Thoracic aorta (tissue), 2 donors: ENCODE results near the gene PCDH9. TPM values are rescaled to one million over a fixed set of nuclear protein-coding genes. Genes with fewer than 3 reads are reported as not detected.

Experiments
- ATAC-seq: fragments of 150-250 bp; one replicate; pipeline ENCODE4 v1.8.0; 2017; ENCODE audit warnings: low read depth; ENCODE audit not compliant: insufficient number of reproducible peaks, low FRiP score
- DNase-seq: peaks from one replicate; pipeline ENCODE4 v3.0.0-alpha.2; 2020; ENCODE audit warnings: low spot score
- H3K27ac ChIP-seq, 2 donors: fragments of 200-600 bp; sonication (generic); 1 replicate in 1 of 2; 2 replicates in 1 of 2; pipeline ENCODE4 v1.5.1; 2016; ENCODE audit warnings: mild to moderate bottlenecking in 2 of 2, moderate library complexity in 2 of 2
- H3K27me3 ChIP-seq: fragments of 200-600 bp; sonication (generic); replicated peaks from 2 replicates; pipeline ENCODE4 v1.6.0; 2016; ENCODE audit warnings: mild to moderate bottlenecking; ENCODE audit not compliant: insufficient read depth
- H3K36me3 ChIP-seq: fragments of 200-600 bp; sonication (generic); one replicate; pipeline ENCODE4 v1.5.1; 2016
- H3K4me1 ChIP-seq, 2 donors: fragments of 200-600 bp; sonication (generic); 1 replicate in 1 of 2; 2 replicates in 1 of 2; pipeline versions ENCODE4 v1.5.1 to v1.6.0; 2016; ENCODE audit warnings: low read depth in 2 of 2, mild to moderate bottlenecking in 1 of 2; ENCODE audit not compliant: control insufficient read depth in 1 of 2
- H3K4me3 ChIP-seq: fragments of 200-600 bp; sonication (generic); 2 replicates; pipeline ENCODE4 v1.5.1; 2016; ENCODE audit warnings: mild to moderate bottlenecking
- H3K9me3 ChIP-seq: fragments of 200-600 bp; sonication (generic); 2 replicates; pipeline ENCODE4 v1.5.1; 2016
- CTCF ChIP-seq: fragments of 200-600 bp; sonication (generic); IDR thresholded peaks from one replicate; pipeline ENCODE4 v1.5.1; 2019; ENCODE audit warnings: antibody characterized with exemption
- total RNA-seq, 2 donors: library from RNA; depleted of rRNA; stranded (reverse); fragments of >200 nt; gene quantifications; one replicate each; pipeline versions ENCODE4 v1.1.0 to v1.2.3, GENCODE V29; 2016

PCDH9 gene
- total RNA-seq, 2 donors from 2014 or later = 12.3 to 15.3 TPM

- Histone ChIP-seq H3K36me3 (no peaks in the 10 kb centered on the region), H3K4me1 (no peaks in the 10 kb centered on the region), H3K27me3 (no peaks in the 10 kb centered on the region), H3K9me3 (no peaks in the 10 kb centered on the region), H3K4me3 (no peak overlapping the region), H3K27ac (no peak overlapping the region)
- DNase-seq (no peak), ATAC-seq (no peak)
- TF ChIP-seq CTCF = no peak
Observed at GRCh38 chr13:66659286-66659685, 570.9 kb downstream of the PCDH9 start.

DNA sequence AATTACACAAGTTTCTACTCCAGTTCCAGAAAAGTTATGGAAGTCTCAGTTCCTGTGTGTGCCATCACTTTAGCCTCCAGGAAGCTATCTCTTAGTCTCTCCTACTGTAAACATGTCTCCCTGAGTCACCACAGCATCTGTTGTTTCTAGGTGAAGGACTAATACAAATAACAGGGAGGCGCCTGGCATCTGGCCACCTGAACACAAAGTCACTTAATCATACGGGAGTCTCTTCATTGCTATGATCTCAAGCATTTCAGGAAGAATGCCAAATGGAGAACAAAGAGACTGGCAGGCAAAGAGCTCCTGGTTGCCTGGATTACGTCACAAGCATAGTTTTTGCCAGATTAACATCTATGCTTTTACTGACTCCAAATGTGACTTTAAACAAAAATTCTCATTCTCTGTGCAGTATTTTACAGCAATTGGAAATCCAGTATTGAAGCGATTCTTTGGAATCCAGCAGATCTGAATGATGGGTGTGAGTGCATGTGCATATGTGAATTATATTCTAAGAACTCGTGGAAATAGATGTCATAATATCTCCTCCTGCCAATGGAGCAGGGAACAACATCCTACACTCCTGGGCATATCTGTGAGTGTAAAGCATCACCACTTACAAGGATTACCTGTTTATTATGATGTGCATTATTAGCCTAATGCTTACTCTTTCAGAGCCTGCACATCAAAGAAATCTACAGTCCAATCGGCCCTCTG is 572.8 kb downstream of the PCDH9 start:
- H3K4me3 ChIP-seq = no peak overlapping the region
- no peaks in the 10 kb centered on the region for H3K36me3 ChIP-seq
- DNase-seq (no peak), ATAC-seq (no peak)
- no peaks in the 10 kb centered on the region for H3K27me3 ChIP-seq
- H3K4me1 ChIP-seq = no peaks in the 10 kb centered on the region
- no peaks in the 10 kb centered on the region for H3K9me3 ChIP-seq
- TF ChIP-seq CTCF = no peak
- no peak overlapping the region for H3K27ac ChIP-seq

GRCh38 chr13:66655847-66656454 is 574.2 kb downstream of the PCDH9 start:
- Histone ChIP-seq H3K4me1 (no peaks in the 10 kb centered on the region), H3K27ac (no peak overlapping the region), H3K9me3 (no peaks in the 10 kb centered on the region), H3K4me3 (no peak overlapping the region), H3K27me3 (no peaks in the 10 kb centered on the region), H3K36me3 (no peaks in the 10 kb centered on the region)
- TF ChIP-seq CTCF = no peak
- ATAC-seq (no peak), DNase-seq (no peak)

DNA sequence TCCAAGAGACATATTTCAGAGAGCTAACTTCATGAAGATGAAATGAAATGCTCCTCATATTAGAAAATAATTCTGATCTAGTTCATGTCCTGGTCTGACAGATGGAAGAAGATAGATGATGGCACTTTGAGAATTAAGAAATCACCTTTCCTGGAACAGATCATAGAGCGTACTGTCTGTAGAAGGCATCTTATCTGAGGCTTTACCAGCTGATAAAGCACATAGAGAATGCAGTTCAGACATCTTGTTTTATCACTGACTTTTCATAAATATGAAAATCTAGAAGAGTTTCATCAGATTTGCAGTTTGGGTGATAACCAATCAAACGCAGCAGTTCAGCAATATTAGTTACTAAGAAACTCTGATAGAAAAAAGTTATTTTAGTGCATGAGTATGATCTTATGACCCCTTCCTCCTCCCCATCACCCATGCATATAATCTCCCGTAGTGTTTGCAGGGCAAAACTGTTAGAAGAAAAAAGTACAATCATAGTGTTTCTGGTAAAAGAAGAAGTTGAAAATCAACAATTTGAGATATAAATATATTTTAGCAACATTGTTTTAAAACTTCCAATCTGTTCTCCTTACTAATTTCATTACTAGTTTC is 585.2 kb downstream of the PCDH9 start:
- DNase-seq (no peak), ATAC-seq (no peak)
- H3K4me1 ChIP-seq = no peaks in the 10 kb centered on the region
- H3K27ac ChIP-seq = no peak overlapping the region
- no peak for TF ChIP-seq CTCF
- H3K27me3 ChIP-seq = no peaks in the 10 kb centered on the region
- H3K9me3 ChIP-seq = no peaks in the 10 kb centered on the region
- no peak overlapping the region for H3K4me3 ChIP-seq
- H3K36me3 ChIP-seq = no peaks in the 10 kb centered on the region

- Histone ChIP-seq H3K4me3 (no peak overlapping the region), H3K27me3 (no peaks in the 10 kb centered on the region), H3K4me1 (no peaks in the 10 kb centered on the region), H3K36me3 (no peaks in the 10 kb centered on the region), H3K9me3 (no peaks in the 10 kb centered on the region), H3K27ac (no peak overlapping the region)
- DNase-seq (no peak), ATAC-seq (no peak)
- no peak for TF ChIP-seq CTCF
Observed at GRCh38 chr13:66640231-66640630, 589.9 kb downstream of the PCDH9 start.
